ENCODE data around the gene ACOXL. TPM values are rescaled to one million over a fixed set of nuclear protein-coding genes. Genes with fewer than 3 reads are reported as not detected.
A peak's percentile ranks its signal among the peaks of the same experiment; 100 is the strongest.

ACOXL gene
- polyA plus RNA-seq, 3 donors, result 0.35 TPM; not detected in 2

DNA sequence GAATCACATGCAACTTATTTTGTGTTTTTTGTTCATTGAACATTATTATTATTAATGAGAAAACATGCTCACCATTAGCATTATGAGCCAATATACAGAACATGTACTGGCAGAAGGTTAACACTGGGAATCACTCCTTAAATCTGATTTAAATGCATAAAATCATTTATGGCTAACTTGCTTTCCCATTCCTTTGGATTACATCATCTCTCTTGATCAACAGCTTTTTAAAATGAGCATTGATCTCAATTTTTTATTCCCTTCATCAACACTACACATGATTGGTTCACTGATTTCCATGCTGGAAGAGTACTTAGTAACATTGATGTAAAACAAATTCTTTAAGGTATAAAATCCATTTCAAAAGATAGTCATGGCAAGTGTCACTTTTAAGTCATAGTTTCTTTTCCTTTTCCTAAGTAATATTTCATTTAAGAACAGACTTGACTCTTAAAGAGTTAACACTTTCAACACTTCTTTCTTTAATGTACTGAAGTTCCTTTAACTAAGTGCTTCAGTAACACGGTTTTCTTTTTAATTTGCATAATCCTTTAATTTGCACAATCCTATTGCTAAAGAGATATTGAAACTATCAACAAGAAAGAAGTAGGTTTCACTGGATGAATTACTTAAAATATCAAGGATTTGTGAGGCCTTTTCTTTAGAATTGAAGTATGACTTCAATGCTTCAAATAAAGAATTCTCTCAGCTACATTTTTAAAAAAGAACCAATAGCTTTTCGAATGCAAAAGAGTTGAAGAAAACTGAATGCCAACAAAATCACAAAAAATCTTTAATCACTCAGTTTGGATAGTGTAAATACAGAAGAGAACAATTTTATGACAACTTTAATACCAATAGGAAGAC is 29.6 kb upstream of the ACOXL start:
- TF ChIP-seq, protein P1, sequence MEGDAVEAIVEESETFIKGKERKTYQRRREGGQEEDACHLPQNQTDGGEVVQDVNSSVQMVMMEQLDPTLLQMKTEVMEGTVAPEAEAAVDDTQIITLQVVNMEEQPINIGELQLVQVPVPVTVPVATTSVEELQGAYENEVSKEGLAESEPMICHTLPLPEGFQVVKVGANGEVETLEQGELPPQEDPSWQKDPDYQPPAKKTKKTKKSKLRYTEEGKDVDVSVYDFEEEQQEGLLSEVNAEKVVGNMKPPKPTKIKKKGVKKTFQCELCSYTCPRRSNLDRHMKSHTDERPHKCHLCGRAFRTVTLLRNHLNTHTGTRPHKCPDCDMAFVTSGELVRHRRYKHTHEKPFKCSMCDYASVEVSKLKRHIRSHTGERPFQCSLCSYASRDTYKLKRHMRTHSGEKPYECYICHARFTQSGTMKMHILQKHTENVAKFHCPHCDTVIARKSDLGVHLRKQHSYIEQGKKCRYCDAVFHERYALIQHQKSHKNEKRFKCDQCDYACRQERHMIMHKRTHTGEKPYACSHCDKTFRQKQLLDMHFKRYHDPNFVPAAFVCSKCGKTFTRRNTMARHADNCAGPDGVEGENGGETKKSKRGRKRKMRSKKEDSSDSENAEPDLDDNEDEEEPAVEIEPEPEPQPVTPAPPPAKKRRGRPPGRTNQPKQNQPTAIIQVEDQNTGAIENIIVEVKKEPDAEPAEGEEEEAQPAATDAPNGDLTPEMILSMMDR (IDR thresholded peaks at IDR 0.05), result no peak
- Histone ChIP-seq H3K27ac (ENCODE audit: low read depth in 1 of 2, low read length in 2 of 2) (peak overlapping the region in 1 of 2 donors; percentile 70), H3K9me3 (replicated peaks in 1 of 2; ENCODE audit: control insufficient read depth in 1 of 2, insufficient read depth in 1 of 2, low read length in 2 of 2) (no peaks in the 10 kb centered on the region), H3K4me2 (replicated peaks; ENCODE audit: extremely low read depth, low read length, poor library complexity, severe bottlenecking) (peak overlapping the region; percentile 41), H4K20me1 (ENCODE audit: insufficient read depth, low read length) (no peaks in the 10 kb centered on the region), H3K4me1 (ENCODE audit: control insufficient read depth in 1 of 2, insufficient read depth in 2 of 2, low read length in 2 of 2) (peaks cover 17 to 39% of the 10 kb centered on the region in 2 donors), H3K27me3 (ENCODE audit: control insufficient read depth in 2 of 2, insufficient read depth in 2 of 2, low read length in 2 of 2) (no peaks in the 10 kb centered on the region), H3K9ac (ENCODE audit: insufficient read depth, low read length, poor library complexity, severe bottlenecking) (no peak overlapping the region), H3K4me3 (replicated peaks in 1 of 3; ENCODE audit: low read depth in 2 of 3, low read length in 3 of 3) (peak overlapping the region in 1 of 3 experiments; percentile 24), H3K36me3 (replicated peaks in 1 of 2; ENCODE audit: control insufficient read depth in 1 of 2, insufficient read depth in 2 of 2, low read length in 2 of 2) (no peaks in the 10 kb centered on the region), H2AFZ (ENCODE audit: insufficient read depth, low read depth, low read length, poor library complexity, severe bottlenecking) (no peak overlapping the region), H3K79me2 (ENCODE audit: insufficient read depth, low read length) (no peaks in the 10 kb centered on the region)
- H3K36me3 Mint-ChIP-seq, result no peaks in the 10 kb centered on the region
- no CpG with 5 or more reads among the region's 2 CpGs for WGBS (ENCODE audit: insufficient coverage)
- H3K27ac Mint-ChIP-seq, result peak overlapping the region; percentile 15 to 79 (median 67)
- peak in 1 of 3 donors; percentile 38 for DNase-seq
- H3K27me3 Mint-ChIP-seq (ENCODE audit: low read depth in 3 of 3), result no peaks in the 10 kb centered on the region
- H3K9me3 Mint-ChIP-seq, result no peaks in the 10 kb centered on the region
- H3K4me3 Mint-ChIP-seq, result peak overlapping the region in 1 of 2 donors; percentile 19
- peaks cover 36% of the 10 kb centered on the region for H3K4me1 Mint-ChIP-seq
- intact Hi-C loops (cut with micrococcal nuclease), result no loop called here

DNA sequence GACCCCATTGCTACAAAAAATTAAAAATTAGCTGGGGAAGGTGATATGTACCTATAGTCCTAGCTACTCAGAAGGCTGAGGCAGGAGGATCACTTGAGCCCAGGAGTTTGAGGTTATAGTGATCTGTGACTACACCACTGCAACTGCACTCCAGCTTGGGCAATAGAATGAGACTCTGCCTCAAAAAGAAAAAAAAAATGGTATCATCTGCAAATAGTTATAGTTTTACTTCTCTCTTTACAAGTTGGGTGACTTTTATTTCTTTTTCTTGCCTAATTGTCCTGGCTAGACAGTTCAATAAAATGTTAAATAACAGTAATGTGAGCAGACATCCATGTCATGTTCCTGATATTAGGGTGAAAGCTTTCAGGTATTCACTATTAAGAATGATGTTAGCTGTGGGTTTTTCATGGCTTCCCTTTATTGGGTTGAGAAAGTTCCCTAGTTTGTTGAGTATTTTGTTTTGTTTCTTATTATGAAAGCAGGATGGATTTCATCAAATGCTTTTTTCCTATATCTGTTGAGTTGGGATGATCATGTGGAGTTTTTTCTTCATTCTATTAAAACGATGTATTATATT is 24.9 kb upstream of the ACOXL start:
- H3K27ac ChIP-seq (ENCODE audit: low read depth in 1 of 2, low read length in 2 of 2), result peak overlapping the region in 1 of 2 donors; percentile 66
- peaks cover 49% of the 10 kb centered on the region for H3K4me1 Mint-ChIP-seq
- H3K4me3 ChIP-seq (replicated peaks in 1 of 3; ENCODE audit: low read depth in 2 of 3, low read length in 3 of 3), result no peak overlapping the region
- H3K36me3 ChIP-seq (replicated peaks in 1 of 2; ENCODE audit: control insufficient read depth in 1 of 2, insufficient read depth in 2 of 2, low read length in 2 of 2), result no peaks in the 10 kb centered on the region
- TF ChIP-seq, protein P1 (IDR thresholded peaks at IDR 0.05), result no peak
- DNase-seq, result peak; percentile 12 to 43 (median 28)
- peaks cover 33 to 55% of the 10 kb centered on the region in 2 donors for H3K4me1 ChIP-seq (ENCODE audit: control insufficient read depth in 1 of 2, insufficient read depth in 2 of 2, low read length in 2 of 2)
- intact Hi-C loops (cut with micrococcal nuclease), result no loop called here
- no peak overlapping the region for H3K9ac ChIP-seq (ENCODE audit: insufficient read depth, low read length, poor library complexity, severe bottlenecking)
- no peaks in the 10 kb centered on the region for H3K27me3 ChIP-seq (ENCODE audit: control insufficient read depth in 2 of 2, insufficient read depth in 2 of 2, low read length in 2 of 2)
- no peak overlapping the region for H3K4me3 Mint-ChIP-seq
- no peak overlapping the region for H2AFZ ChIP-seq (ENCODE audit: insufficient read depth, low read depth, low read length, poor library complexity, severe bottlenecking)
- H3K27ac Mint-ChIP-seq, result peak overlapping the region; percentile 37 to 82 (median 75)
- no peaks in the 10 kb centered on the region for H4K20me1 ChIP-seq (ENCODE audit: insufficient read depth, low read length)
- H3K36me3 Mint-ChIP-seq, result no peaks in the 10 kb centered on the region
- H3K9me3 ChIP-seq (replicated peaks in 1 of 2; ENCODE audit: control insufficient read depth in 1 of 2, insufficient read depth in 1 of 2, low read length in 2 of 2), result no peaks in the 10 kb centered on the region
- peak overlapping the region; percentile 20 for H3K4me2 ChIP-seq (replicated peaks; ENCODE audit: extremely low read depth, low read length, poor library complexity, severe bottlenecking)
- no CpG with 5 or more reads among the region's 1 CpG for WGBS (ENCODE audit: insufficient coverage)
- no peaks in the 10 kb centered on the region for H3K79me2 ChIP-seq (ENCODE audit: insufficient read depth, low read length)
- peaks cover 0 to 3% (median 0%) of the 10 kb centered on the region in 7 donors for H3K9me3 Mint-ChIP-seq
- H3K27me3 Mint-ChIP-seq (ENCODE audit: low read depth in 3 of 3), result peaks cover 0 to 5% (median 2%) of the 10 kb centered on the region in 3 donors
